IPS-NIHi7 (cell line): ENCODE measurements around the gene RASGRP4.

Source experiments
- DNase-seq: peaks from one replicate; pipeline ENCODE4 v3.0.0; 2012; ENCODE audit warnings: mixed read lengths; ENCODE audit errors: extremely low spot score

RASGRP4 gene

DNA sequence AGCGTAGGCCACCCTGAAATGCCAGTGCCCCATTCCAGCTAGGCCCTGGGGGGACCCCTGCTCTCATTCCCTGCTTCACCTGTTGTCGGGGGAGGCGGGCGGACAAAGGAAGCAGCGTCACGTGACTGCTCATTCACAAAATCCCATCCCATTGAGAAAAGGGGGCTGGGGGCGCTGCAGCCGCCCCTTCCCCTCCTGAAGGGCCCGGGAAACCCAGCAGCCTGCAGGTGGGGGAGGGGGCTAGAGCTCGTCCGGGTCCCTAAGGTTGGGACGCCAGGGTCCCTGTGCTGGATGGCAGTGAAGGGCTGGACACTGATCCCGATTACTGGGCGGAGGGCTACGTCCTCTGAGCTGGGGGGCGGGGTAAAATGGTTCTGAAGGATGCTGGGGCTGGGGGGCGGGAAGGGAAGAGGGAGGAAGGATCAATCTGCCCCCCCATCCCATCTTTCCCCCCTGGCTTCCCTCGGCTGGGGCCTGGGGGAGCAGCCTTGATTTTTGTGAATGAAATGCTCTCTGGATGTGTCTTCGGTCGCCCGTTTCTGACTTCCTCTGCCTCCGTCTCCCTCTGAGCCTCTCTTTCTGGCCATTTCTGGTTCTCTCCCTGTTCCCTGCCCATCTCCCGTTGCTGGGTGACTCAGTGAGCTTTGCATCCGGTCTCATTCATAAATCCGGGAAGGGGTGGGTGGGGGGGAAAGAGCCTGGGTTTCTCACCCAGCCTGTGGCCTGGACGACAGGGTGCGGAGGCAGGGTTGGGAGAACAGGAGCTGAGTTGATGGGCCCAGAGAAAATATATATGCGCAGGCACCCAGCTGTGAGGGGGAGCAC, 36.7 kb downstream of the RASGRP4 start:
- DNase-seq = no peak

DNA sequence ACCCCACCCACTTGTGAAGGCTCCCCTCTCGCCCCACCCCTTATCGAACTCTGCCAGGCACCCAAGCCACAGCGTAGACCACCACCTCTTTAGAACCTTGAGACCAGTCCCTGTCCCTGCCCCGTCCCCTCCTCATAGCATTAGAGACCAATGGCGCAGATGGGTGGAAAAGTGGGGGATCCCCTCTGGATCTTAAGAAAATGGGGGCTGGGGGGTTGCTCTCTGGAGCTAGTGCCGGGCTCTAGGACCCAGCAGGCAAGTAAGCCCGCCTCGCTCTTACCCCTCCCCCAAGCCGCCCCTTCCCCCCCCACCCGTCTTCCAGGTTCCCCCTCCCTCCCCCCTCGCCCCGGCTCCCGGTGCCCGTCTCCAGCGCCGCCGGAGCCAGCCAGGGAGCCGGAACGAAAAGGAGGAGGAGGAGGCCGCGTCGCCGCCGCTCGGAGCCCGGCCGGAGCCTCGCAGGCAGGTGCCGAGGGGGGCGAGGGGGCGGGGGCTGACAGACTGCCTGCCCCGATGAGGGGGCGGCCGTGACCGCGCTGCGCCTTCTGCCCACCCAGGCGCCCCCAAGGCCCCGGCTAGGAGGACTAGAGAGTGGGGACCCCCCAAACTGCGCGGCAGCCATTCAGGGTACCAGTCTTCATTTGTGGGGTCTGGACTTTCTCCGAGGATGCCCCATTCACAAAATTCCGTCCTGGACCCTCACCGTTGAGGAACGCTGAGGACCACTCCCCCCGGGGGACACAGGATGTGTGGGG, 37.5 kb downstream of the RASGRP4 start, which contains the start of gene SPRED3:
SPRED3 (plus strand) TSS at position 349 of the 752 bp plus-strand sequence. CDS start 1,606 bp downstream, outside the sequence.
- peak; percentile 68 for DNase-seq

DNA sequence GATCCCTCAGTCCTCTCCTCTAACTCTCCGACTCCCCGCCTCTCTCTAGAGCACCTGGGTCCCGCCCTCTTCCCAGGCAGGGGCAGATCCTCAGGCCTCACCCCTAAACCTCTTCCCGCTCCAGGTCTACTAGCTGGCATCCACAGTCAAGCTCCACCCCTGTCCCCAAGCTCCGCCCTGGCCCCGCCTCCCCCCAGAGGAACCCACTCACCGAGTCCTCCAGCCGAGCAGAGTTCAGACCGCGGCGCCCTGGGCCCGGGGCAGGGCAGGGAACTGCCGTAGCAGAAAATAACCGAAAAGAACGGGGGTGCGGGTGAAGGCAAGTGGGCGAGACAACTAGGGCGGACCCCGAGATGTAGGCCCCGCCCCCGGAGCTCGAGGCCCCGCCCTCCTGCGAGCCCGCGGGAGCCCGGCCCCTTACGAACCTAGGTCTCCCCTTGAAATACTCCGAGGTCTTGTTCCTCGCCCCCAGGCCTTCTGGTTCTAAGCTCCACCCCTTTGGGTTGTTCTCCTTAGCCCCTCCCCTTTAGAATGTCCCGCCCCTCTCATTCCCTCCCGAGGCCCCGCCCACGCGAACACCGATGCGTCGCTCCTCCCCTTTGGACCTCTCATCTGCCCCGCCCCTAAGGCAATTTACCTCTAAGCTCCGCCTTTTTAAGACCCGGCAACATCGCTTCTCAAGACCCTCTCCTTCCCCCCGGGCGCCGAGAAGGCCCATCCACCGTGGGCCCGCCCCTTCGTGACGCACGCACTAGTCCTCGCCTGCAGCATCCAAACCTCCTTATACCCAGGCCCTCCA, 38.3 kb downstream of the RASGRP4 start, which contains the start of gene GGN:
GGN (minus strand) TSS at position 485 of the 799 bp plus-strand sequence. CDS start 773 bp downstream, outside the sequence.
- peak; percentile 94 for DNase-seq

DNA sequence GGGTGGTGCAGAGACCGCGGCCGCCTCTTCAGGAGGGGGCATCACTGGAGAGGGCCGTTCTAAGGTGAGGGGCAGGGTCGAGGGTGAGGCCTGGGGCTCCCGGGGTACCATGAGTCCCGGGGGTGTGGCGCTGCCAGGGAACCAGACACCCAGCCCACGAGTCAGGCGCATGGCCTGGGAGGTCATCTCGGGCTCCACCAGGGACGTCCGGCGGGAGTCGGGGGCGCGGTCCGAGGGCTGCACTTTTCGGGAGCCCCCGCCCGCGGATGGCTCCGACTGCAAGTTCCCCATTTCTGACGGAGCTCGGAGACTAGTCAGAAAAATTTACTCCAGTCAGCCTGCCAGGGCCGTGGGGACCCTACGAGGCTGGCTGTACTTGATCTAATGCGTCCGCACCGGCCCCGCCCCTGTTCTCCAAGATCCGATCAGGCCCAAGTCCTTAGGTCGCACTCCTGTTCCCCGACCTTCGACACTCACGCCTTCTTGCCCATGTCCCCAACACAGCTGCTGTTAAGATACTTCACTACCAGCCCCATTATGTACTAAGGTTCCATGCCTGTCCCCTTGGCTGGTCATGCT, 39.0 kb downstream of the RASGRP4 start:
- DNase-seq = no peak

DNA sequence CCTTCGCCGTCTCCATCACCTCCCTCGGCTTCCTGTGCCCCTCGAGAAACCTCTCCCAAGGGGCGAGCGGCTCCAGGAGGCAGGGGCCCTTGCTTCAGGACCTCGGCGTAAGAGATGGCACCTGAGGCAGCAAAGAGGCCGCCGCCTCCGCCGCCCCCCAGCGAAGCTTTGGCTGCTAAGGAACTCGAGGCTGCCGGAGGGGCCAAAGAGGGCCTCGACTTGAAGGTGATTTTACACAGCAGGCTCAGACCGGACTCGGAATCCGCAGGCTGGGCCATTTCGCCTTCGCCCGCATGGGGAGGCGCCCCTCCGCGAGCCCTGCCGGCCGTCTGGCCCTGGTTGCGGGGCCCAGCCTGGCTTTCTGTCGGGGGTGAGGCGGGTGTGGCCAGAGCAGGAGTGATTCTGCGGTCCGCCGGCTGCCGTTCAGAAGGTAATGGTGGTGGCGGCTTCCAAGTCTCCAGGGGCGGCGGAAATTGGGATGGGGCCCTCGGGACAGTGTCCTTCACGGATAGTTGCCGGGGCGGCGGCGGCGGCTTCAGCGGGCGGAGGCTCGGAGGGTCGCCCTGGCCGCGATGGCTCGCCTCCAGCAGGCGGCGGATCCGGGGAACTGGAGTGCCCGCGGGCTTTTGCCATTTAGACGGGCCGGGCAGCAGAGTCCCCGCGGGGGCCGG, 39.6 kb downstream of the RASGRP4 start:
- DNase-seq = no peak

DNA sequence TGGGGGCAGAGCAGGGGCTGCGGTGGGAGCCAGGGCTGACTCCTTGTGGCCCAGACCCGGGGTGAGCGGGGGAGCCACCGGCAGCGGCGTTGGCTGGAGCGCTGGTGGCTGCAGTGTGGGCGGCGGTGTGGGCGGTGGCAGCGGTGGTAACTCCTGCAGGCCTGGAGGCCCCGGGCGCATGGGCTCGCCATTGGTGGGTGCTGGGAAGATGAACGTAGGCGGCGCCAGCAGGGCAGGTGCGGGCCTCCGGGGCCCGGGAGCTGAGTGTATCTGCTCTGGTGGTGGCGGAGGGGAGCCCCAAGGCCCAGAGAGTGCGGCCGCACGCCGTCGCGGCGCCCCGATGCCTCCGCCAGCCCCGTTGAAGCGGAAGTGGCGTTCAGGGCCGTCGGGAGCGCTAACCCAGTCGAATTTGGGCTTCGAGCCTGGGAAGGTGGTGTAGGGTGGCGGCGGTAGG, 40.2 kb downstream of the RASGRP4 start:
- DNase-seq = peak; percentile 40

DNA sequence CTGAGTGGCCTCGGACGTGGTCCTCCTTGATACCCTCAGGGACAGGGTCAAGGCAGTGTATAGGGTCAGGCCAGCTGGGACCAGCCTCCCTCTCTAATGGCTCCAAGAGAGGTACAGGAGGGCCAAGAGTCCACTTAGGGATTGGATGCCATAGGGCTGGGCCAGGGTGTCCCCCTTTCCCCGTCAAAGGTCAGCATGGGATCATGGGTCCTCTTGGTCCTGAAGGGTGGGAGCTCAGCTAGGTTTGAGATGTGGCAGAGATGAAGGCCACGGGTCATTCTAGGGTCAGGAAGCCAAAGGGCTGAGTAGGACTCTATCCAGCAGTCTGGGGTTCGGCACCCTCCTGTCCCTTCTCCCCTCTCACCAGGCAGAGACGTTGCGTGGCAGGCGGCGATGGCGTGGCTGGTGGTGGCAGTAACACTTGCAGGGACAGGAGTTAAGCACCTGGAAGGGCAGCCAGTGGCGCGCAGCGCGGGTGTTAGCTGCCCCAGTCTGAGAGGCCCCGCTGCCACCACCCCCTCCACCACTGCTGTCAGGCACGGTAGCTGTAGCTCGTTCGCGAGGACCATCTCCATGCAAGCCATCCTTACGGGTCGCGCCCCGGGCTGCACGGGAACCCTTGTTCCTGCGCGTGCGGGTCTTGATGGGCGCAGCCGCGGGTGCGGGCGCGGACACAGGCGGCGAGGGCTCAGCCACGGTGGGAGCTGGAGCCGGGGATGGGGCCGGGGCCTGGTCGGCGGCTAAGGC, 40.8 kb downstream of the RASGRP4 start:
- DNase-seq = no peak

DNA sequence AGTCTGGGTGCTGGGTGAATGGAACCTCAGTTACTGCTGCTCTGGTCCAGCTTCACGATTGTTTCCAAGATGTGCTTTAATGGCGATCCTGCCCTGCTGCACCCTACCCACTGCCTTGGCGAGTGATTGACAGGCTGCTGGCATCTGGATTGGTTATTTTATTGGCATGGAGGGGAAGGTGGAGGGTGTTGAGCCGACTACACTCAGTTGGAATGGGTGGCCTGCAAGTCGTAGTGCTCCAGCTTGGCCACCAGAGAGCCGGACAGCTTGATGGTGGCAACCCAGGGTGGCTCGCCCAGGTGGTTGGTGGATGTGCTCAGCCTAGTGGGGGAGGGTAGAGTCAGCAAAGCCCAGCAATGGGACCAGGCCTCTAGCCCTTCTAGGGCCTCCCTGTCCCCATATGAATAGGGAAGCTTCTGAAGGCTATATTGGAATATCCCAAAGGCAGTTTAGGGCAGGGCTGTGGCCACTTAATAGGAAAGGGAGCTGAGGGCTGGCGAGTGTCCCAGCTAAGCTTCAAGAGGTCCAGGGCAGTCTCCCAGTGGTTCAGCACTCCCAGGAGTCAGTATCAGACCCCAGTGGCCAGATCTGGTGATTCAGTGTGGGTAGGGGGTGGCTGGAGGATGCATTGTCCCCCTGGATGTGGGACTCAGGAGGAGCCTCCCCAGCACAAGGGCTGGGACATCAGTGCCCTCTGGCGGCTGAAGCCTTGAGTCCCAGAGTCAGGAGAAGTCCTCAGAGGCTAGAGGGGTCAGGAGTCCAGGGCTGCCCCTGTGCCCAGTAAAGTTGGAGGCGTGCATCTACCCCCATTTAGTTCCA, 41.6 kb downstream of the RASGRP4 start:
- peak; percentile 74 for DNase-seq

DNA sequence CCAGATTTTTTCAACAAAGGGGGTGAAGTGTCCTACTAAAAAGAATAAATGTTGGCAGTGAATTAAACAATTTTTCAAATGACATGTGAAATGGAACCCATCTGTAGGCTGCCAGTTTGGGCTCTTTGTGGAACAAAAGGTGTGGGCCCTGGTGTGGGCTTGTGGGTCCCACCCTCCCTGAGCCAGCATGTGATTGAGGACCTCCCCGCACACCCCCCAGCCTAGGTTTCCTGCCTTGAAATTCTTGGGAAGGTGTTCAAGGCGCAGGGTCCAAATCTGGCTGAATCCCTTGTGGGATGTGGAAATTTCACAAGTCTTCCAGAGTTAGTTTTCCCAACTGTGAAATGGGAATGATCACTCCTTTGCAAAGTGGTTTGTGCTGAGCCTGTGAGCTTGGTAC, 42.3 kb downstream of the RASGRP4 start:
- DNase-seq = no peak

DNA sequence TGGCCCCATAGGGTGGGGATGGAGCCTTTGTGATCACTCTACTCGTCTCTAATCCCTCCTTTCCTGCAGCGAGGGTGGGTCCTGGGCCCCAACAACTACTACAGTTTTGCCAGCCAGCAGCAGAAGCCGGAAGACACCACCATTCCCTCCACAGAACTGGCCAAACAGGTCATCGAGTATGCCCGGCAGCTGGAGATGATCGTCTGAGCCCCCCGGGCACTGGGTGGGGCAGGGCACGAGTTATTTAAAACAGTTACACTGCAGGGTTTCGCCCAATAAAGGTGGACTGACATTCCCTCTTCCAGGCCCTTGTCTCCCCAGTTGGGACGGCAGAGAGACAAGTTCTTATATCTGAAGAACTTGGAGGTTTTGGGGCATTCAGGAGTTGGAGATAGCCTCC, 42.8 kb downstream of the RASGRP4 start:
- DNase-seq = no peak

DNA sequence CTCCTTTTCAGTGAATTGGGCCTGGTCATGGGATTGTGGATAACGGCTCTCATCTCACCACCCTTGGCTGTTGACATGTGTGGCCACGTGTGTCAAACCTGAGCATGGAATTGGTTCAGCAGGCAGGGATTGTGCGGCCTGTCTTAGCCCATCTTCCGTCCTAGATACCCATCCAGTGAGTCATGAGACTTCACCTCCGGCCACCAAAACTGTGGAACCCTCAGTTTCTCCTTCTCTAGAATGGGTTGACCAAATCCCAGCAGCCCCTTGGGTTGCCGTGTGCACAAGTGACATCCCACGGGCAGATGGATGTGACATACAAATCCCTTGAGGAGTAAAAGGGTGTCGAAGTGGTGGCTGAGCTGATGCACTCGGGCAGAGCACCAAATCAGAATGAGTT, 44.9 kb downstream of the RASGRP4 start:
- DNase-seq = no peak

DNA sequence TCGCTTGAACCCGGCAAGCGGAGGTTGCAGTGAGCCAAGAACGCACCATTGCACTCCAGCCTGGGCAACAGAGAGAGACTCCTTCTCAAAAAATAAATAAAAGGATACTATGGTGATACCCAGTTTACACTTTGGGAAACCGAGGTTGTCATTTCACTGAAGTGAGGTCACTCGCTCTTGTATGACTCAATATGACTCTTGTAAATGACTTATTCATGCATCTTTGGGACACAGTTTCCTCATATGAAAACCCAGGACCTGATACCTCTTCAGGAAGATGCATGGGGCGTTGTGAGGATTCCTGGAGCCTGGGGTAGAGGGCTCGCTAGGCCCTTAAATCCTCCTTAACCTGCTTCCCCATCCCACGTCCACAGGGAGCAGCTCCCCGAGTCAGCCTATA, 47.2 kb downstream of the RASGRP4 start:
- no peak for DNase-seq

DNA sequence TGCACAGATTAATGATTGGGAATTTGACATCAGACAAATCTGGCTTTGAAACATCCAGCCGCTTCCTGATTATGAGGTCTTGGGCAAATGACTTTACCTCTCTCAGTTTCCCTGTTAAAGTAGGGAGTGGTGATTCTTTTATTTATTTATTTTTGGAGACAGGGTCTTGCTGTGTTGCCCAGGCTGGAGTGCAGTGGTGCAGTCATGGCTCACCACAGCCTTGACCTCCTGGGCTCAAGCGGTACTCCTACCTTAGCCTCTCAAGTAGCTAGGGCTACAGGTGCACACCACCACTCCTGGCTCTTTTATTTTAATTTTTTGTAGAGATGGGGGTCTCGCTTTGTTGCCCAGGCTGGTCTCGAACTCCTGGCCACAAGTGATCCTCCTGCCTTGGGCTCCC, 49.0 kb downstream of the RASGRP4 start:
- no peak for DNase-seq

DNA sequence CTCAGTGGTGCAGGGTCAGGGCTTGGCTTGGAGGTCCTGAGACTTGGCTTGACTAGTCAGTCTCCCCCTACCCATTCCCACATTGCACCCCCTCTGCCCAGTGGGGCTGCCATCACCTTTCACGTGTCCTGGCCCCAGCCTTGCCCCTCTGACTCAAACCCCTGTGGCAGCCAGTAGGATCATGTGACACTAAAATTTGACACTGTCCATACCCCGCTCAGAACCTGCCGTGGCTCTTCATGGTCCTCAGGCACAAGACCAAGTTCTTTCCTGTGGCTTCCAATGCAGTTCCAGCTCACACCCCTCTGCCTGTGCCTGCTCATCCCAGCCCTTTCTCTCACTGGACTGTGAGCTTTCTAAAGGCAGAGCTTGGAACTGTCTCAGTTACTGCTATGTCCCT, 49.4 kb downstream of the RASGRP4 start:
- DNase-seq = no peak

DNA sequence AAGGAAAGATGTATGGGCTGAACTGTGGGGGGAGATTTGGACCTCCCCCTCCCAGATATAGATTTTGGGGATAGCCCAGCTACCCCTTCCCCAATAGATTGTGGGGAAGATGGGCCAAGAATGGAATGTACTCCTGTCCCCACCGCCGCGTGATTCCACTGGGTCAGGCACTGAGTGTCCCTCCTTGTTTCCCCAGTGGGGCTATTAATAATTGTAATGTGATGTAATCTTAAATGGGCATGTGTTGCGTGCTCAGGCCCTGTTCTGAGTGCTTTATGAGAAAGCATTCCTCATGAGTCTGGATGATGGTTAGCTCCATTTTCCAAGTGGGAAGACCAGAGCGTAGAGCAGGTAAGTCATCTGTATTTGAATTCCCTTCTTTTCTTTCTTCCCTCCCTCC, 50.3 kb downstream of the RASGRP4 start:
- DNase-seq = no peak

DNA sequence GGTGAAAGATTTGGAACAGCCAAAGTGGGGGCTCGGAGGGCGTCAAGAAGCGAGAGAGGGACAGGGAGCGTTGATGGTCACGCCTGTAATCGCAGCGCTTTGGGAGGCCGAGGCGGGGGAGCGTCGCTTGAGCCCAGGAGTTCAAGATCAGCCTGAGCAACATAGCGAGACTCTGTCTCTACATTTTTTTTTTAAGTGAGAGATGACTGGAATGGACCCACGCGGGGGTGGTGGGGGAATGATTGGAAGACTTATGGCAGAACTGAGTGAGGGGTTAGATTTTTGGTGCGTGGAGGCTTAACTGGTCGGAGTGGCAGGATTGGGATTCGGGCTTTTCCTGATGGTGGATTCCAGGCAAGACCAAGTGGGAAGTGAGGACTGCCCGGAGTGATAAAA, 50.9 kb downstream of the RASGRP4 start:
- DNase-seq = no peak

DNA sequence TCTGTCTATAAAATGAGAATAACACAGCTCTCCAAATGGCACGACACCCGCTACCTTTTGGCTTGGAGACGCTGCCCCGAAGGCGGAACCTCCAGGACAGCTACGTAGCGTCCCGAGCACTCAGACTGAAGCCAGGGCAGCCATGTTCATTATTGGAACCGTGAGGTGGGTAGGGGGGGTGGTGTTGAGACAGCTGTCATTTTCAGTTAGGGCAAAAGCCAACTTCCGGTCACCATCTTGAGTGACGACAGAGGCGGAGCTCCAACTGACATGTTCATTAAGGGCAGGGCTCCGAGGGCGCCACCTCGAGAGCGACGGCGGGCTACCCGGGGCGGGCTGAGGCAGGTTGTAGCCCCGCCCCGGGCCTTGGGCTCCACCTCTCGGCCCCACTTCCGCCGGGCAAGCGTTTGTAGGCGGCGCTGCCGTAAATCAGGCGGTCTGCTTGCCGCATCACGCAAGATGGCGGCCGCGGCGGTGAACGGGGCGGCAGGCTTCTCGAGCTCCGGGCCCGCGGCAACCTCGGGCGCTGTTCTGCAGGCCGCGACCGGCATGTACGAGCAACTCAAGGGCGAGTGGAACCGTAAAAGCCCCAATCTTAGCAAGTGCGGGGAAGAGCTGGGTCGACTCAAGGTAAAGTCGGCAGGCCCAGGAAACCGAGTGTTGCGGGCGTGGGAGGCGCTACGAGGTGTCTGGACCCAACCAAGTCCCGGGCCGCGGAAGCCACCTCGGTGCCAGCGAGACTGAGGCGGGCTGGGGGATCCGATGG, 51.5 kb downstream of the RASGRP4 start, which contains the start of gene PSMD8:
PSMD8 (plus strand) TSS at position 240 of the 766 bp plus-strand sequence; CDS start at position 271, 31 bp downstream.
- peak; percentile 98 for DNase-seq

DNA sequence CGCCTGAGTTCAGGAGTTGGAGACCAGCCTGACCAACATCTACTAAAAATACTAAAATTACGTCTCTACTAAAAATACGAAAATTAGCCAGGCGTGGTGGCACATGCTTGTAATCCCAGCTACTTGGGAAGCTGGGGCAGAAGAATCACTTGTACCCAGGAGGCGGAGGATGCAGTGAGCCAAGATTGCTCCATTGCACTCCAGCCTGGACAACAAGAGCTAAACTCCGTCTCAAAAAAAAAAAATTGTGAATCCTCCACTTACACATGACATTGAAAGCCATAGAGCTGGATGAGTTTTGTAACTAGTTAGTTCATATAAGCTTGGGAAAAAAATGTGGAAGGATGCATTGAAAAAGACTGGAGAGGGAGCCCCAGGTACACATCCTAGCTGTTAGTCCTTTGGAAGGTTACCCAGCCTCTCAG, 52.1 kb downstream of the RASGRP4 start:
- no peak for DNase-seq
